Stomach (tissue), 4 donors: ENCODE measurements around the gene ENDOG.
"Not testable (repeated sequence)": the region's sequence is repeated elsewhere in the genome, so short reads cannot be mapped to it uniquely, and the experiment has no call there.

Experiments
- EP300 ChIP-seq: sonication (generic); formaldehyde crosslinking; IDR thresholded peaks from one replicate; pipeline ENCODE4 v1.6.1; 2017; ENCODE audit warnings: antibody characterized with exemption
- POLR2A ChIP-seq, 4 donors: fragments of 450-650 bp; IDR thresholded peaks; one replicate each; pipeline ENCODE4 v1.6.1; 2016; ENCODE audit warnings: antibody characterized with exemption in 4 of 4, control low read depth in 2 of 4, mild to moderate bottlenecking in 1 of 4, moderate library complexity in 1 of 4
- POLR2AphosphoS5 ChIP-seq, 3 donors: sonication (generic); formaldehyde crosslinking; IDR thresholded peaks; one replicate each; pipeline ENCODE4 v1.6.1; 2016; ENCODE audit warnings: antibody characterized with exemption in 3 of 3
- TF ChIP-seq, protein P1 (sequence below), 7 experiments: fragments of 450-650 bp in 4 of 7; fragments of 200-600 bp in 3 of 7; sonication (generic) in 3 of 7; IDR thresholded peaks; one replicate each; pipeline ENCODE4 v1.5.1; 2016 to 2019; ENCODE audit warnings: antibody characterized with exemption in 7 of 7, control low read depth in 2 of 7, mild to moderate bottlenecking in 1 of 7

DNA sequence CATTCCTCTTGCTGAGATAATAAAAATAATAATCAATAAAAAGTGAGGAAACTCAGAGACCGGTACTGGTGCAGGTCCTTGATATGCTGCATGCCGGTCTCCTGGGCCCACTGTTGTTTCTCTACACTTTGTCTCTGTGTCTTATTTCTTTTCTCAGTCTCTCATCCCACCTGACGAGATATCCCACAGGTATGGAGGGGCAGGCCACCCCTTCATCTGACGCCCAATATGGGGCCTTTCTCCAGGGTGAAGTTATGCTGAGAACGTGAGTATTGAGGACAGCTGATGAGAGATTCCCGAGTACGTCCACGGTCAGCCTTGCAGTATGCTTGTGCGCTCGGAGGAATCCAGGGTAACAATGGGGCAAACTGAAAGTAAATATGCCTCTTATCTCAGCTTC, 32.7 kb downstream of the ENDOG start:
- TF ChIP-seq, protein P1, sequence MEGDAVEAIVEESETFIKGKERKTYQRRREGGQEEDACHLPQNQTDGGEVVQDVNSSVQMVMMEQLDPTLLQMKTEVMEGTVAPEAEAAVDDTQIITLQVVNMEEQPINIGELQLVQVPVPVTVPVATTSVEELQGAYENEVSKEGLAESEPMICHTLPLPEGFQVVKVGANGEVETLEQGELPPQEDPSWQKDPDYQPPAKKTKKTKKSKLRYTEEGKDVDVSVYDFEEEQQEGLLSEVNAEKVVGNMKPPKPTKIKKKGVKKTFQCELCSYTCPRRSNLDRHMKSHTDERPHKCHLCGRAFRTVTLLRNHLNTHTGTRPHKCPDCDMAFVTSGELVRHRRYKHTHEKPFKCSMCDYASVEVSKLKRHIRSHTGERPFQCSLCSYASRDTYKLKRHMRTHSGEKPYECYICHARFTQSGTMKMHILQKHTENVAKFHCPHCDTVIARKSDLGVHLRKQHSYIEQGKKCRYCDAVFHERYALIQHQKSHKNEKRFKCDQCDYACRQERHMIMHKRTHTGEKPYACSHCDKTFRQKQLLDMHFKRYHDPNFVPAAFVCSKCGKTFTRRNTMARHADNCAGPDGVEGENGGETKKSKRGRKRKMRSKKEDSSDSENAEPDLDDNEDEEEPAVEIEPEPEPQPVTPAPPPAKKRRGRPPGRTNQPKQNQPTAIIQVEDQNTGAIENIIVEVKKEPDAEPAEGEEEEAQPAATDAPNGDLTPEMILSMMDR (IDR thresholded peaks at IDR 0.05), result not testable (repeated sequence)
- not testable (repeated sequence) for TF ChIP-seq POLR2A (IDR thresholded peaks at IDR 0.05); POLR2AphosphoS5 (IDR thresholded peaks at IDR 0.05); EP300
